Liver (tissue), 9 donors: ENCODE results near the gene CLTRN. TPM values are rescaled to one million over a fixed set of nuclear protein-coding genes. Genes with fewer than 3 reads are reported as not detected.

Source experiments
- DNase-seq: peaks from one replicate; pipeline ENCODE4 v3.0.0-alpha.2; 2017; ENCODE audit warnings: low spot score
- H3K27ac ChIP-seq, 2 donors: one replicate each; pipeline ENCODE4 v1.7.0; 2013; ENCODE audit warnings: inconsistent platforms in 2 of 2, low read length in 2 of 2, control low read depth in 1 of 2, low read depth in 1 of 2, mild to moderate bottlenecking in 1 of 2
- H3K27me3 ChIP-seq, 4 donors: one replicate each; pipeline versions ENCODE4 v1.6.1 to v1.7.0; 2013; ENCODE audit warnings: low read length in 3 of 4, inconsistent platforms in 1 of 4, mild to moderate bottlenecking in 1 of 4, moderate library complexity in 1 of 4; ENCODE audit not compliant: control insufficient read depth in 4 of 4, insufficient read depth in 4 of 4
- H3K36me3 ChIP-seq, 4 donors: one replicate each; pipeline versions ENCODE4 v1.6.1 to v1.7.0; 2013; ENCODE audit warnings: low read length in 3 of 4, mild to moderate bottlenecking in 3 of 4, low read depth in 1 of 4, moderate library complexity in 1 of 4; ENCODE audit not compliant: control insufficient read depth in 4 of 4, insufficient read depth in 3 of 4
- H3K4me1 ChIP-seq, 4 donors: one replicate each; pipeline versions ENCODE4 v1.6.1 to v1.7.0; 2013; ENCODE audit warnings: low read length in 3 of 4, mild to moderate bottlenecking in 3 of 4, moderate library complexity in 1 of 4; ENCODE audit not compliant: control insufficient read depth in 4 of 4, insufficient read depth in 4 of 4
- H3K4me3 ChIP-seq, 3 donors: one replicate each; pipeline versions ENCODE4 v1.6.1 to v1.7.0; 2013; ENCODE audit warnings: low read length in 3 of 3, control low read depth in 1 of 3, low read depth in 1 of 3, mild to moderate bottlenecking in 1 of 3
- H3K9ac ChIP-seq, 2 donors: one replicate each; pipeline ENCODE4 v1.7.0; 2013; ENCODE audit warnings: low read length in 2 of 2, mild to moderate bottlenecking in 2 of 2, moderate library complexity in 2 of 2, control low read depth in 1 of 2, low read depth in 1 of 2
- H3K9me3 ChIP-seq, 4 donors: one replicate each; pipeline versions ENCODE4 v1.6.1 to v1.7.0; 2013; ENCODE audit warnings: low read length in 3 of 4; ENCODE audit not compliant: control insufficient read depth in 4 of 4
- EGR1 ChIP-seq, 2 donors: IDR thresholded peaks; 2 replicates each; pipeline ENCODE4 v1.6.1; 2016 to 2018; ENCODE audit warnings: antibody characterized with exemption in 2 of 2, low read depth in 2 of 2
- FOXA1 ChIP-seq: IDR thresholded peaks from 2 replicates; pipeline ENCODE4 v1.6.1; 2016; ENCODE audit warnings: antibody characterized with exemption
- FOXA2 ChIP-seq: IDR thresholded peaks from 2 replicates; pipeline ENCODE4 v1.6.1; 2016; ENCODE audit warnings: antibody characterized with exemption
- GABPA ChIP-seq, 2 donors: IDR thresholded peaks in 1 of 2; conservative IDR thresholded peaks in 1 of 2; 2 replicates each; pipeline ENCODE4 v1.6.1; 2016; ENCODE audit warnings: antibody characterized with exemption in 2 of 2, mild to moderate bottlenecking in 1 of 2, moderate library complexity in 1 of 2
- HNF4A ChIP-seq, 2 donors: conservative IDR thresholded peaks; 2 replicates each; pipeline ENCODE4 v1.6.1; 2016; ENCODE audit warnings: antibody characterized with exemption in 2 of 2, mild to moderate bottlenecking in 2 of 2
- HNF4G ChIP-seq: IDR thresholded peaks from 2 replicates; pipeline ENCODE4 v1.6.1; 2016; ENCODE audit warnings: antibody characterized with exemption
- JUND ChIP-seq, 2 donors: IDR thresholded peaks; 2 replicates each; pipeline ENCODE4 v1.6.1; 2016; ENCODE audit warnings: antibody characterized with exemption in 2 of 2
- NR2F2 ChIP-seq: IDR thresholded peaks from 2 replicates; pipeline ENCODE4 v1.6.1; 2016; ENCODE audit warnings: antibody characterized with exemption
- RAD21 ChIP-seq, 2 donors: IDR thresholded peaks; 2 replicates each; pipeline ENCODE4 v1.6.1; 2016; ENCODE audit warnings: antibody characterized with exemption in 2 of 2, mild to moderate bottlenecking in 2 of 2
- RXRA ChIP-seq, 2 donors: IDR thresholded peaks; 2 replicates each; pipeline ENCODE4 v1.6.1; 2017 to 2018; ENCODE audit warnings: antibody characterized with exemption in 2 of 2, mild to moderate bottlenecking in 1 of 2
- SP1 ChIP-seq: IDR thresholded peaks from 2 replicates; pipeline ENCODE4 v1.6.1; 2018; ENCODE audit warnings: antibody characterized with exemption, mild to moderate bottlenecking
- TAF1 ChIP-seq: conservative IDR thresholded peaks from 2 replicates; pipeline ENCODE4 v1.6.1; 2016; ENCODE audit warnings: antibody characterized with exemption, mild to moderate bottlenecking
- YY1 ChIP-seq: IDR thresholded peaks from 2 replicates; pipeline ENCODE4 v1.6.1; 2016; ENCODE audit warnings: antibody characterized with exemption, mild to moderate bottlenecking
- WGBS: extraction: QIAGEN DNeasy Blood & Tissue Kit; methylation state at CpG from one replicate; pipeline ENCODE4 v1.1.7; 2013; 5-methylcytosine and 5-hydroxymethylcytosine counted together
- polyA plus RNA-seq, 2 donors: library from polyadenylated mRNA; stranded (reverse) in 1 of 2; unstranded in 1 of 2; fragments of 200-250 nt in 1 of 2; fragments of >200 nt in 1 of 2; fragmentation: Nextera tagmentation in 1 of 2; extraction: Ambion mirVana in 1 of 2; gene quantifications; one replicate each; pipeline versions ENCODE4 v1.2.1 to v1.2.3, GENCODE V29; 2013 to 2015
- total RNA-seq, 2 donors: library from RNA; depleted of rRNA; stranded (reverse); fragments of >200 nt; gene quantifications; one replicate each; pipeline ENCODE4 v1.2.3, GENCODE V29; 2014
- TF ChIP-seq, protein P1 (sequence below): fragments of 150-350 bp; IDR thresholded peaks from 2 replicates; pipeline ENCODE4 v1.5.1; 2017; ENCODE audit warnings: improper control_type of control experiment, low read depth, low read length; ENCODE audit not compliant: missing input control
- TF ChIP-seq, protein P2 (sequence below): IDR thresholded peaks from 2 replicates; pipeline ENCODE4 v1.6.1; 2016; ENCODE audit warnings: antibody characterized with exemption, mild to moderate bottlenecking
- TF ChIP-seq, protein P3 (sequence below): IDR thresholded peaks from 2 replicates; pipeline ENCODE4 v1.6.1; 2016; ENCODE audit warnings: antibody characterized with exemption
- TF ChIP-seq, protein P4 (sequence below): IDR thresholded peaks from 2 replicates; pipeline ENCODE4 v1.6.1; 2016; ENCODE audit warnings: antibody characterized with exemption
- TF ChIP-seq, protein P5 (sequence below): IDR thresholded peaks from 2 replicates; pipeline ENCODE4 v1.6.1; 2016; ENCODE audit warnings: antibody characterized with exemption
- donor health status: healthy.
- donor health status: healthy.
- donor health status: healthy.
- donor health status: healthy.
- donor health status: healthy.

The CLTRN gene
- total and polyA plus RNA-seq, 4 donors, result 1.5 to 11.0 (median 5.0) TPM

DNA sequence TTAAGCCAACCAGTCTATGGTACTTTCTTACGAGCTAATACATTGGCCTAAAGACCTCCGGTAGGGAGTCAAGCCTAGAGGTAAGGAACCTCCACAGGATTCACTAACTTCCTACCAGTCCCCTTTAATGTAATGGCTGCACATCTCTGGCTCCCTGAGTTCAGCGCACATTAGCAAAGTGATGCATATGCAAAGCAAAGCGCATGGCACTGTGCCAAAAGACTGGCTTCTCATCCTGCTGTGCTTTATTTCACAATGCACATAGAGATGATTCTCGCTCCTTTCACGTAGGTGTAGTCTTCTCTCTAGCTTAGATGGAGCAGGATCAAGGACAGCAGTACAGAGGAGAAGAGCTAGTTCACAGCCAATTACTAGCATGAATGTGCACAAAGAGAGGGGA is 14.6 kb upstream of the CLTRN start:
- H3K27me3 ChIP-seq, result no peaks in the 10 kb centered on the region
- H3K9me3 ChIP-seq, result no peaks in the 10 kb centered on the region
- no peak overlapping the region for H3K4me3 ChIP-seq
- no peaks in the 10 kb centered on the region for H3K36me3 ChIP-seq
- H3K27ac ChIP-seq, result no peak overlapping the region
- WGBS, result 96% methylated on average over 6 of the region's 6 CpGs
- no peak for DNase-seq
- H3K4me1 ChIP-seq, result peaks cover 0 to 28% (median 13%) of the 10 kb centered on the region in 4 donors
- TF ChIP-seq JUND (IDR thresholded peaks at IDR 0.05) (no peak), EGR1 (IDR thresholded peaks at IDR 0.05; ENCODE audit: low read depth in 2 of 2) (no peak), NR2F2 (no peak), SP1 (no peak), RAD21 (IDR thresholded peaks at IDR 0.05) (no peak), HNF4A (conservative IDR thresholded peaks at IDR 0.05) (no peak), TAF1 (no peak), YY1 (no peak), FOXA1 (no peak), GABPA (IDR thresholded peaks at IDR 0.05 in 1 of 2, conservative IDR thresholded peaks at IDR 0.05 in 1 of 2) (no peak), RXRA (IDR thresholded peaks at IDR 0.05) (no peak), FOXA2 (no peak), HNF4G (no peak)
- TF ChIP-seq, protein P1, sequence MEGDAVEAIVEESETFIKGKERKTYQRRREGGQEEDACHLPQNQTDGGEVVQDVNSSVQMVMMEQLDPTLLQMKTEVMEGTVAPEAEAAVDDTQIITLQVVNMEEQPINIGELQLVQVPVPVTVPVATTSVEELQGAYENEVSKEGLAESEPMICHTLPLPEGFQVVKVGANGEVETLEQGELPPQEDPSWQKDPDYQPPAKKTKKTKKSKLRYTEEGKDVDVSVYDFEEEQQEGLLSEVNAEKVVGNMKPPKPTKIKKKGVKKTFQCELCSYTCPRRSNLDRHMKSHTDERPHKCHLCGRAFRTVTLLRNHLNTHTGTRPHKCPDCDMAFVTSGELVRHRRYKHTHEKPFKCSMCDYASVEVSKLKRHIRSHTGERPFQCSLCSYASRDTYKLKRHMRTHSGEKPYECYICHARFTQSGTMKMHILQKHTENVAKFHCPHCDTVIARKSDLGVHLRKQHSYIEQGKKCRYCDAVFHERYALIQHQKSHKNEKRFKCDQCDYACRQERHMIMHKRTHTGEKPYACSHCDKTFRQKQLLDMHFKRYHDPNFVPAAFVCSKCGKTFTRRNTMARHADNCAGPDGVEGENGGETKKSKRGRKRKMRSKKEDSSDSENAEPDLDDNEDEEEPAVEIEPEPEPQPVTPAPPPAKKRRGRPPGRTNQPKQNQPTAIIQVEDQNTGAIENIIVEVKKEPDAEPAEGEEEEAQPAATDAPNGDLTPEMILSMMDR, result no peak
- TF ChIP-seq, protein P2, sequence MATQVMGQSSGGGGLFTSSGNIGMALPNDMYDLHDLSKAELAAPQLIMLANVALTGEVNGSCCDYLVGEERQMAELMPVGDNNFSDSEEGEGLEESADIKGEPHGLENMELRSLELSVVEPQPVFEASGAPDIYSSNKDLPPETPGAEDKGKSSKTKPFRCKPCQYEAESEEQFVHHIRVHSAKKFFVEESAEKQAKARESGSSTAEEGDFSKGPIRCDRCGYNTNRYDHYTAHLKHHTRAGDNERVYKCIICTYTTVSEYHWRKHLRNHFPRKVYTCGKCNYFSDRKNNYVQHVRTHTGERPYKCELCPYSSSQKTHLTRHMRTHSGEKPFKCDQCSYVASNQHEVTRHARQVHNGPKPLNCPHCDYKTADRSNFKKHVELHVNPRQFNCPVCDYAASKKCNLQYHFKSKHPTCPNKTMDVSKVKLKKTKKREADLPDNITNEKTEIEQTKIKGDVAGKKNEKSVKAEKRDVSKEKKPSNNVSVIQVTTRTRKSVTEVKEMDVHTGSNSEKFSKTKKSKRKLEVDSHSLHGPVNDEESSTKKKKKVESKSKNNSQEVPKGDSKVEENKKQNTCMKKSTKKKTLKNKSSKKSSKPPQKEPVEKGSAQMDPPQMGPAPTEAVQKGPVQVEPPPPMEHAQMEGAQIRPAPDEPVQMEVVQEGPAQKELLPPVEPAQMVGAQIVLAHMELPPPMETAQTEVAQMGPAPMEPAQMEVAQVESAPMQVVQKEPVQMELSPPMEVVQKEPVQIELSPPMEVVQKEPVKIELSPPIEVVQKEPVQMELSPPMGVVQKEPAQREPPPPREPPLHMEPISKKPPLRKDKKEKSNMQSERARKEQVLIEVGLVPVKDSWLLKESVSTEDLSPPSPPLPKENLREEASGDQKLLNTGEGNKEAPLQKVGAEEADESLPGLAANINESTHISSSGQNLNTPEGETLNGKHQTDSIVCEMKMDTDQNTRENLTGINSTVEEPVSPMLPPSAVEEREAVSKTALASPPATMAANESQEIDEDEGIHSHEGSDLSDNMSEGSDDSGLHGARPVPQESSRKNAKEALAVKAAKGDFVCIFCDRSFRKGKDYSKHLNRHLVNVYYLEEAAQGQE, result no peak
- TF ChIP-seq, protein P3, sequence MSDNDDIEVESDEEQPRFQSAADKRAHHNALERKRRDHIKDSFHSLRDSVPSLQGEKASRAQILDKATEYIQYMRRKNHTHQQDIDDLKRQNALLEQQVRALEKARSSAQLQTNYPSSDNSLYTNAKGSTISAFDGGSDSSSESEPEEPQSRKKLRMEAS, result no peak
- TF ChIP-seq, protein P4, sequence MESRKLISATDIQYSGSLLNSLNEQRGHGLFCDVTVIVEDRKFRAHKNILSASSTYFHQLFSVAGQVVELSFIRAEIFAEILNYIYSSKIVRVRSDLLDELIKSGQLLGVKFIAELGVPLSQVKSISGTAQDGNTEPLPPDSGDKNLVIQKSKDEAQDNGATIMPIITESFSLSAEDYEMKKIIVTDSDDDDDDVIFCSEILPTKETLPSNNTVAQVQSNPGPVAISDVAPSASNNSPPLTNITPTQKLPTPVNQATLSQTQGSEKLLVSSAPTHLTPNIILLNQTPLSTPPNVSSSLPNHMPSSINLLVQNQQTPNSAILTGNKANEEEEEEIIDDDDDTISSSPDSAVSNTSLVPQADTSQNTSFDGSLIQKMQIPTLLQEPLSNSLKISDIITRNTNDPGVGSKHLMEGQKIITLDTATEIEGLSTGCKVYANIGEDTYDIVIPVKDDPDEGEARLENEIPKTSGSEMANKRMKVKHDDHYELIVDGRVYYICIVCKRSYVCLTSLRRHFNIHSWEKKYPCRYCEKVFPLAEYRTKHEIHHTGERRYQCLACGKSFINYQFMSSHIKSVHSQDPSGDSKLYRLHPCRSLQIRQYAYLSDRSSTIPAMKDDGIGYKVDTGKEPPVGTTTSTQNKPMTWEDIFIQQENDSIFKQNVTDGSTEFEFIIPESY, result no peak
- TF ChIP-seq, protein P5, sequence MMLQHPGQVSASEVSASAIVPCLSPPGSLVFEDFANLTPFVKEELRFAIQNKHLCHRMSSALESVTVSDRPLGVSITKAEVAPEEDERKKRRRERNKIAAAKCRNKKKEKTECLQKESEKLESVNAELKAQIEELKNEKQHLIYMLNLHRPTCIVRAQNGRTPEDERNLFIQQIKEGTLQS, result no peak
- no peak overlapping the region for H3K9ac ChIP-seq
